HuH-7.5 (cell line): Measurements from ENCODE around the gene MED20.
A peak's percentile ranks its signal among the peaks of the same experiment; 100 is the strongest.
"Not testable (repeated sequence)": the region's sequence is repeated elsewhere in the genome, so short reads cannot be mapped to it uniquely, and the experiment has no call there.

Experiments used
- DNase-seq: peaks from one replicate; pipeline ENCODE4 v3.0.0; 2011; ENCODE audit warnings: low spot score

MED20 gene

GRCh38 chr6:41920921-41921711, at the start of gene MED20, which contains the start of gene BYSL:
TSS of gene MED20 (minus strand) at chr6:41921139. CDS start at chr6:41921018, 121 bp downstream.
TSS of gene BYSL (plus strand) at chr6:41921499. CDS start at chr6:41921563, 64 bp downstream.
- peak; percentile 80 for DNase-seq

- no peak for DNase-seq
Observed at GRCh38 chr6:41970436-41970846, 49.5 kb upstream of the MED20 start.

- DNase-seq = no peak
Observed at GRCh38 chr6:41967312-41968287, 46.7 kb upstream of the MED20 start.

GRCh38 chr6:41966961-41967311, 46.0 kb upstream of the MED20 start:
- no peak for DNase-seq

- DNase-seq = no peak
Observed at GRCh38 chr6:41966214-41966920, 45.4 kb upstream of the MED20 start.

- DNase-seq = no peak
Observed at GRCh38 chr6:41965429-41966213, 44.7 kb upstream of the MED20 start.

- no peak for DNase-seq
Observed at GRCh38 chr6:41964201-41964887, 43.4 kb upstream of the MED20 start.

GRCh38 chr6:41963371-41963770, 42.4 kb upstream of the MED20 start:
- DNase-seq = no peak

- DNase-seq = no peak
Observed at GRCh38 chr6:41960028-41960427, 39.1 kb upstream of the MED20 start.

- no peak for DNase-seq
Observed at GRCh38 chr6:41958022-41958856, 37.3 kb upstream of the MED20 start.

- DNase-seq = no peak
Observed at GRCh38 chr6:41957117-41957516, 36.2 kb upstream of the MED20 start.

- DNase-seq = no peak
Observed at GRCh38 chr6:41955412-41955811, 34.5 kb upstream of the MED20 start.

- DNase-seq = no peak
Observed at GRCh38 chr6:41954668-41955067, 33.7 kb upstream of the MED20 start.

GRCh38 chr6:41947581-41948220, 26.8 kb upstream of the MED20 start:
- no peak for DNase-seq

GRCh38 chr6:41943456-41943855, 22.5 kb upstream of the MED20 start:
- no peak for DNase-seq

GRCh38 chr6:41942882-41943281, 21.9 kb upstream of the MED20 start:
- DNase-seq = not testable (repeated sequence)

GRCh38 chr6:41942067-41942851, 21.3 kb upstream of the MED20 start:
- no peak for DNase-seq

GRCh38 chr6:41941280-41942066, 20.5 kb upstream of the MED20 start, which contains the start of gene CCND3:
TSS of gene CCND3 (minus strand) at chr6:41941808. CDS start at chr6:41941649, 159 bp downstream.
- DNase-seq = peak; percentile 69
